ENCODE results near the gene FBXW8. TPM values are rescaled to one million over a fixed set of nuclear protein-coding genes. Genes with fewer than 3 reads are reported as not detected.
A peak's percentile ranks its signal among the peaks of the same experiment; 100 is the strongest.

FBXW8 gene
- total RNA-seq, 3 donors from 2014 or later (not counting 1 experiment from before 2014, with no cell fraction given), result 11.5 to 16.0 (median 13.5) TPM

GRCh38 chr12:116962783-116963356 is 52.1 kb downstream of the FBXW8 start:
- peak overlapping the region in 1 of 2 donors; percentile 71 for H3K27ac Mint-ChIP-seq
- Histone ChIP-seq H3K4me3 (ENCODE audit: low read length) (no peak overlapping the region), H3K27ac (ENCODE audit: low read length) (no peak overlapping the region), H3K36me3 (ENCODE audit: control insufficient read depth, insufficient read depth, low read length) (peaks cover 10% of the 10 kb centered on the region), H3K4me1 (ENCODE audit: control insufficient read depth, insufficient read depth, low read length) (peaks cover 11% of the 10 kb centered on the region), H3K27me3 (ENCODE audit: control insufficient read depth, insufficient read depth, low read length) (no peaks in the 10 kb centered on the region), H3K9me3 (ENCODE audit: control insufficient read depth, insufficient read depth, low read length) (no peaks in the 10 kb centered on the region)
- H3K4me1 Mint-ChIP-seq, result peaks cover 28 to 30% of the 10 kb centered on the region in 2 donors
- DNase-seq, result no peak
- WGBS (ENCODE audit: insufficient coverage), result 92% methylated on average over 9 of the region's 9 CpGs
- H3K27me3 Mint-ChIP-seq (ENCODE audit: low read depth in 2 of 2), result no peaks in the 10 kb centered on the region
- ATAC-seq, result no peak
- H3K4me3 Mint-ChIP-seq, result peak overlapping the region; percentile 0
- H3K9me3 Mint-ChIP-seq, result no peaks in the 10 kb centered on the region
- peaks cover 8% of the 10 kb centered on the region for H3K36me3 Mint-ChIP-seq
- no peak for TF ChIP-seq CTCF (IDR thresholded peaks at IDR 0.05)
- intact Hi-C loops (cut with micrococcal nuclease), result no loop called here

GRCh38 chr12:116964054-116965050 is 53.6 kb downstream of the FBXW8 start:
- Histone ChIP-seq H3K4me3 (ENCODE audit: low read length) (no peak overlapping the region), H3K9me3 (ENCODE audit: control insufficient read depth, insufficient read depth, low read length) (no peaks in the 10 kb centered on the region), H3K4me1 (ENCODE audit: control insufficient read depth, insufficient read depth, low read length) (peaks cover 11% of the 10 kb centered on the region), H3K27ac (ENCODE audit: low read length) (no peak overlapping the region), H3K27me3 (ENCODE audit: control insufficient read depth, insufficient read depth, low read length) (no peaks in the 10 kb centered on the region), H3K36me3 (ENCODE audit: control insufficient read depth, insufficient read depth, low read length) (peaks cover 10% of the 10 kb centered on the region)
- ATAC-seq (no peak), DNase-seq (no peak)
- Mint-ChIP-seq H3K4me3 (no peak overlapping the region), H3K9me3 (no peaks in the 10 kb centered on the region), H3K4me1 (peaks cover 28 to 30% of the 10 kb centered on the region in 2 donors), H3K27me3 (ENCODE audit: low read depth in 2 of 2) (no peaks in the 10 kb centered on the region), H3K27ac (no peak overlapping the region), H3K36me3 (peaks cover 8% of the 10 kb centered on the region)
- intact Hi-C loops (cut with micrococcal nuclease), result no loop called here
- no peak for TF ChIP-seq CTCF (IDR thresholded peaks at IDR 0.05)
- WGBS (ENCODE audit: insufficient coverage), result 85% methylated on average over 14 of the region's 14 CpGs

GRCh38 chr12:116968986-116969385 is 58.2 kb downstream of the FBXW8 start:
- no peak for ATAC-seq
- DNase-seq, result no peak
- peaks cover 15% of the 10 kb centered on the region for H3K36me3 ChIP-seq (ENCODE audit: control insufficient read depth, insufficient read depth, low read length)
- Mint-ChIP-seq H3K4me3 (no peak overlapping the region), H3K36me3 (peaks cover 17% of the 10 kb centered on the region), H3K4me1 (no peaks in the 10 kb centered on the region), H3K27ac (no peak overlapping the region), H3K27me3 (ENCODE audit: low read depth in 2 of 2) (no peaks in the 10 kb centered on the region), H3K9me3 (no peaks in the 10 kb centered on the region)
- no peak overlapping the region for H3K4me3 ChIP-seq (ENCODE audit: low read length)
- no peak overlapping the region for H3K27ac ChIP-seq (ENCODE audit: low read length)
- TF ChIP-seq CTCF (IDR thresholded peaks at IDR 0.05), result no peak
- no peaks in the 10 kb centered on the region for H3K27me3 ChIP-seq (ENCODE audit: control insufficient read depth, insufficient read depth, low read length)
- H3K9me3 ChIP-seq (ENCODE audit: control insufficient read depth, insufficient read depth, low read length), result no peaks in the 10 kb centered on the region
- intact Hi-C loops (cut with micrococcal nuclease), result no loop called here
- no peaks in the 10 kb centered on the region for H3K4me1 ChIP-seq (ENCODE audit: control insufficient read depth, insufficient read depth, low read length)
- WGBS (ENCODE audit: insufficient coverage), result 81% methylated on average over 5 of the region's 5 CpGs
